GM19351 (cell line): ENCODE data around the gene GLA.

ENCODE experiments used
- ATAC-seq: cut with Tn5 transposase; IDR thresholded peaks from one replicate; pipeline ENCODE4 v1.9.1; 2021; ENCODE audit warnings: mild to moderate bottlenecking, moderate library complexity; ENCODE audit not compliant: unreplicated experiment

The GLA gene

DNA sequence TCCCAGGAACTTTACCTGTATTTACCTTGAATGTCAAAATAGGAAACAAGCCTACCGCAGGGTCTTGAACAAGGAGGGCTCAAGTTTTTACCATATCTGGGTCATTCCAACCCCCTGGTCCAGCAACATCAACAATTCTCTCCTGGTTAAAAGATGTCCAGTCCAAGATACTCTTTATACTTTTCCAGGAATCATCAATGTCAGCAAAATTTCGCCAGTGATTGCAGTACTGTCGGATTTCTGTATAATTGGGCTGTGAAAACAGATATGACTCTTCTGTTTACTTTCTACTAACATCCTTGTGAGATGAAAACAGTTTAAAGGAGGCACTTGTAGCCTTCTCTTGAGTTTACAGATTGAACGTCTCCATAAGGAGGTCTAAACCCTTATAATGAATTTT, 9.0 kb downstream of the GLA start:
- no peak for ATAC-seq

DNA sequence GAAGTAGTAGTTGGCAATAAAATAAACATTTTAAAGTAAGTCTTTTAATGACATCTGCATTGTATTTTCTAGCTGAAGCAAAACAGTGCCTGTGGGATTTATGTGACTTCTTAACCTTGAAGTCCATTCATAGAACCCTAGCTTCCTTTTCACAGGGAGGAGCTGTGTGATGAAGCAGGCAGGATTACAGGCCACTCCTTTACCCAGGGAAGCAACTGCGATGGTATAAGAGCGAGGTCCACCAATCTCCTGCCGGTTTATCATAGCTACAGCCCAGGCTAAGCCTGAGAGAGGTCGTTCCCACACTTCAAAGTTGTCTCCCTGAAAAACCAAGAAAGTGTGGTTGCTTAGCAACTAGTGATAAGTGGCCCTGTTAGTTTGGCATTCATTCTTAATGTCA, 9.9 kb downstream of the GLA start:
- ATAC-seq: no peak

DNA sequence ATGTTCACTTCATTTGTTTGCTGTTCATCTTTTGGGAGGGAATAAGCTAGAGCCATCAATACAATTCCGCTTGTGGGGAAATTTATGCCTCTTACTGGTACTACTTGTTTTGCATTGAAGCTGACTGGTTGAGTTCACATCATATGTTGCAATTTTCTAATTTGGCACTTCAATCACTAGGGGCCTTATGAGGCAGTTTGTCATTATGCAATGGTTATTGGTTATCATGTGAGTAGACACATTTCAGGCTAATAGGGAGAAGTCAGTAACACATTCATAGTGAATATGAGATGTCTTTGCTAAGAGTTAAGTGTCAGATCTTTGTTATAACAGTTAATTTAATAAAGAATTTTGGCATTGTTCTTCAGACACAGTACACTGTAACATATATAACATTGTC, 11.9 kb downstream of the GLA start:
- no peak for ATAC-seq

DNA sequence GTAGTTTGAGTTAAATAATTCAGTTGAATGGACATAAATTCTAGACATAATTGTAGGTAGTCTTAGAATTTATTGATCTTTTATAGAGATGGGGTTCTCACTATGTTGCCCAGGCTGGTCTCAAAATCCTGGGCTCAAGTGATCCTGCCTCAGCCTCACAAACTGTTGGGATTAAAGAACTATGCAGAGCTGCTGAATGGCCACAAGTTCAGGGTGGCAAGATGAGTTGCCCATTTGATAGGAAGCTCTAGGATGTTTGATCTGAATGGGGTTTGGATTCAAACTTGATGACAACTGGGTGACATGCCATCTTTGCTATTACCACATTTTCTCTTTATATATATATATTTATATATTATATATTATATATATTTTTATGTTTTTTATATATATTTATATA, 13.4 kb downstream of the GLA start:
- no peak for ATAC-seq

DNA sequence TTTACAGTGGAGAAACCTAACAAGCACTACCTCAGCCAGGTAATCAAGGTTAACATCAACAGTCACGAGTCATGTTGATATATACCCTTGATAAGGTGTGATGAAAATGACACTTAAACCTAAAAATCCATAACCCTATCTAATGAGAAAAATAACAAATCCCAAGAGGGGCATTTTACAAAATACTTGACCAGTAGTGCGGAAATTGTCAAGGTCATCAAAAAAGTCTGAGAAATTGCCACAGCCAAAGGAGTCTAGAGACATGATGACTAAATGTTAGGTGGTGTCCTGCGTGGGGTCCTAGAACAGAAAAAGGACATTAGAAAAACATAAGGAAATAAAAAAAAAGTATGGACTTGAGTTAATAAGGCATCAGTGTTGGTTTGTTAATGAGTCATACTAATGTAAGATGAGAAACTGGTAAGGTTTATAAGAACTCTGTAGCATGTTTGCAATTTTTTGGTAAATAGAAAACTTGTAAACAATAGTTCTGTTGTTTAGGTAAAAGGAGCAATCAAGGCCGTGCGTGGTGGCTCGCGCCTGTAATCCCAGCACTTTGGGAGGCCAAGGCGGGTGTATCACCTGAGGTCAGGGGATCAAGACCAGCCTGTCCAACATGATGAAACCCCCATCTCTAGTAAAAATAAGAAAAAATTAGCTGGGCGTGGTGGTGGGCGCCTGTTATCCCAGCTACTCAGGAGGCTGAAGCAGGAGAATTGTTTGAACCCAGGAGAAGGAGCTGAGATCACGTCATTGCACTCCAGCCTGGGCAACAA, 14.0 kb downstream of the GLA start:
- ATAC-seq: no peak

DNA sequence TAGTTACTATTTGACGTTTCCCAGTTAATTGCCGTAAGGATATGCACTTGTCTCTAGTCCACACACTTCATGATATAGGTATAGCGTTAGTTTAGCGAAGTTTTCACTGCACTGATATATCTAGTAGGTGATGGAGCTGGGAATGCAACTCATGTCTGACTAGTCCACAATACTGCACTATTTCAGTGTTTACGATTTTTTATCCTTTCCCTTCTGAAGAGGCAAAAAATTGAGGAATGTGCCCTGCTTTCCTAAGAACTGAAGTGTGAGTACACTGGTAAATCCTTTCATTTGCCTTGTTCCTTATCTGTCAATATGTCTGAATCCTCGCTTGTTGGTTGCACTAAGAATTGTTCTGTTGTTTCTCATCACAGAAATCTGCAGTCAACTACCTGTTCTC, 15.9 kb downstream of the GLA start:
- ATAC-seq: no peak

DNA sequence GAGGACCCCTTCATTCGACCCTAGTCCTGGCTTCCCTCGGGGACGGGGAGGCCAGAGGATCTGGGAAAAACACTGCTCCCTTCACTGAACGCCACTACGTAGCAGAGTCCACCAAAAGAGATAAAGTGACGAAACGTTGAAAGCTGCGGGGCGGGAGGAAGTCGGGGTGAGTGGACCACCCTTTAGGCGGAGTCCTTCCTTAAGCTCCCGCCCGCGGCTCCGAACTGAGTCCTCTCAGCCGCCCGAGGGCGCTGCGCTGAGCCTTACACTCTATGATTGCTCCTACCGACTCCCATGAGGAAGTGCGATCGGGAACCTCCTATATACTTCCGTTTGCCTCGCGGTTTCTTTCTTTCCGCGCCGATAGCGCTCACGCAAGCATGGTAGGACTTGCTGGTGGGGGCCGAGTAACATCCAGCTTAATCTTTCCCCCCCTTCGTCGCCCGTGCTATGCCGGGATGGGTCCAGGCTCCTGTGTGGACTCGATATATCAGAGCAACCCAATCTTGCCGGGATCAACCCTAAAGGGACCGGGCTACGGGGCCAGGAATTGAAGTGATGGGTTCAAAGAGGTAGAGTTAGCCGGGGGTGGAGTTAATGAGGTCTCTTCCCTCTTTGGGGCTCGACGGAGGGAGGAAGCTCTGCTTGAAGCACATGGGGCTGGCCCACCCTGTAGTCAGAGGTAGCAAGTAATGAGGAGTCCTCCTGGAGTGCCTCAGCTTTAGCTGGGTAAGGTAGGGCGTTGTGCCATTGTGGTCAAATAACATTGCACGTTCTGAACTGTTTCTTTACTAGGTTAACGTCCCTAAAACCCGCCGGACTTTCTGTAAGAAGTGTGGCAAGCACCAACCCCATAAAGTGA, 16.8 kb downstream of the GLA start, which contains the start of gene RPL36A:
RPL36A (plus strand) TSS at position 348 of the 862 bp plus-strand sequence; CDS start at position 381, 33 bp downstream.
- ATAC-seq: peak; percentile 76

DNA sequence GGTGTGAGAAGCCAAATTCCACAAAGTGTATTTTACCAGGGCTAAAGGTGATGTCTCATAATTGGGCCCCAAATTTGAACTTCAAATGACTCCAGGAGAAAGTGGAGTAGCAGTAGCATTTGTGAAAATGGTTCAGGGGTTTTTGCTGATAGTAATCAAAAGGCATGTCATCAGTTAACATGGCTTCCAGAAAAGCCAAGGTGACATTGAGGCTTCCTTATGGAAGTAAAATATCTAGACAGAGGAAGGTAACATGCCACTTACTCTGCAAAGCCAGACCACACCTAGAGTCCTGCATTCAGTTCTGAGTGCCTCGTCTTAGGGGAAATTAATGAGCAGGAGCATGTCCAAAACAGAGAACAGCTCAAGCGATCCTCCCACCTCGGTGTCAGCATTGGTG, 19.1 kb downstream of the GLA start:
- no peak for ATAC-seq

DNA sequence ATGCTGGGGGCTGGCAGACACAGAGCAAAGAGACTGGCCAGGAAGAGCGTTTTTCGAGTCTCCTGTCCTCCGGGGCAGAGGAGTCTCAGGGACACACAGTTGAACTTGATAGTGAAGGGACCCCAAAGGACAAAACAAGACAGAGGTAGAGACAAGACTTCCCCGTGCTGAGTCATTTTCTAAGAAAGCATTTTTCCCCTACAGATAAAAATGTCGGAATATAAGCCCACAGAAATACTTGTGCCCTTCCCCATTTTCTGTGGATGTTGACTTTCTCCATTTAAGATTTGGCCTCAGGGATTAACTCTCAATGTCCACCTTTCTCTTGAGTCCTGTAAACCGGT, 21.2 kb downstream of the GLA start:
- ATAC-seq: no peak

DNA sequence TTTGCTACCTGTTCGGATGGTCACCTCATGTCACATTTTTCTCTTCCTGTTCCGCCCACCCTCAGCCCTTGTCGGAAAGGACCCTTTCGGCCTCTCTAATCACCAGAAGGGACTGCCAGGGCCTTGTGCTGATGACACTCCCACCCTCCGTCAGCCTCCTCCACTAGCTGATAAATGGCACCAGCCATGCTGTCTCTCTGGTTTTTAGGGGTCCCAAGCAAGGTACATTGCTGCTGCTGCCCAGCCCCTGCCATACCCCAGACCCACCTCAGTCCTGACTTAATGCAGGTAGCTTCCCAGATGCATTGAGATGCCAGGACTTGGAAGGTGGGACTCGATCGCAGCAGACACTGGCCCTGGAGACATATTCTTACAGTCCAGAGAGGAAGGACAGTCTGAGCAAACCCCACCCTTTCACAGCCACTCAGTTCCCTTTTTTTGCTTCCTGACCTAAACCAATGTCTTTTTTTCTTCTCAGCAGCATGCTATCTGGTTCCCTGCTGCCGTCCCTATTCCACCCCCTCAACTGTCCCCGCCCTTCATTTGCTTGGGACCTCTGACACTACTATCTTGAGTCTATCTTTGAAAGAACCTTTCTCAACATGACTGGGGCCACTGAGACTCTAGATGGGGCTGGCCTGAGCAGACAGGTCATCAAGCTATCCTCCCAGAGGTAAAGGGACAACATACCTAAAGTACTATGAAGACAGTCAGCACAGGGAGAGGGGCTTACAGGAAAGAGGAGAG, 21.8 kb downstream of the GLA start, which contains the start of gene BTK:
BTK (minus strand) TSS at position 397 of the 747 bp plus-strand sequence. CDS start 10,907 bp downstream, outside the sequence.
- peak; percentile 57 for ATAC-seq

DNA sequence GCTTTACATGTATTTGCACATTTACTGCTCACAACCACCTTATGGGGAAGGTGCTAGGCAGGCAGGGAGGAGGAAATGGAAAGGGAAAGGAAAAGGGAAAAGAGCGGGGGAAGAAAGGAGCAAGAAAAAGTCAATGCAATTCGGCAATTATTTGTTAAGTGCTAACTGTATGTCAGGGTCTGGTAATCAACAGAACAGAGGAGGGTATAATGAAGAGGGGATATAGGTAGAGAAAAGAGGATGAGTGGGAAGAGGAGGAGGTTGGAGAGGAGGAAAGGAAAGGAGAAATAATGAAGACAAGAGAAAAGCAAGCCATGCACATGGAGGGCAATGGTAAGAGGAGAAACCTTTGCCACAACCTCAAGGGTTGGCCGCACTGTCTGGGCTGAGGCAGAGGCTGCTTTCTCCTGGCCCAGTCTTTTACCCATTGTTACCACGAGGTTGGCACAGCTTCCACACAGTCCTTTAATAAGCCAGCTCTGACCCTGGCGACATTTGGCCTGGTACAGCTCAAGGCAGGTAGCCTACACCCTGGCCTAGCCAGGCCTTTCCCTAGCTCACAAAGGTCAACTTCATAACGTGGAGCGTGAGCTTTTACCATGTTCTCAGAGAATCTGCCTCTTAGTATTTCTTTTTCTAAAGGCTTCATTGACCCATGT, 22.6 kb downstream of the GLA start:
- no peak for ATAC-seq

DNA sequence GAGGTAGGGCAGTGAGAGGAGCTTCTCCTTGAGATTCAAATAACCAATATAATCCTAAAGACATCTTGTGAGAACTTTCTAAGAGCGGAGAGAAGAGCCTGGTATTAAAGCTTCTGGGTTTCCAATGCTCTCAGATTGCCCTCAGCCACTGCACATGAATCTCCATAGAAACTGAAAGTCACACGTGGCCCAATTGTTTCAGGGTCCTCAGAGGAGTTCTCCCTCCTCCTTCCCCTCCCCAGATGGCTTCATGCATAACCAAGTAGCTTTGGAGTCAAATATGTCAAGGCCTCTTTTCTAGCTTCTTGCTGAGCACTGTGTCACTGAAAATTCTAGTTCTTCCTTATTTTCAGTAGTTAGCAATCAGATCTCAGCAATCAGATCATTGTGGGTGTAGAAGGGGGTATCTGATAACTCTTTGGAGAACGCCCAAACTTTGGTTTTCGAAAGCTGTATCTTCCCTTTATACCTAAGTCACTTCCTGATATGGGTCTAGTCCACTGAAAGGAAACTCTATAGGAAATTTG, 24.0 kb downstream of the GLA start:
- ATAC-seq: peak; percentile 69

DNA sequence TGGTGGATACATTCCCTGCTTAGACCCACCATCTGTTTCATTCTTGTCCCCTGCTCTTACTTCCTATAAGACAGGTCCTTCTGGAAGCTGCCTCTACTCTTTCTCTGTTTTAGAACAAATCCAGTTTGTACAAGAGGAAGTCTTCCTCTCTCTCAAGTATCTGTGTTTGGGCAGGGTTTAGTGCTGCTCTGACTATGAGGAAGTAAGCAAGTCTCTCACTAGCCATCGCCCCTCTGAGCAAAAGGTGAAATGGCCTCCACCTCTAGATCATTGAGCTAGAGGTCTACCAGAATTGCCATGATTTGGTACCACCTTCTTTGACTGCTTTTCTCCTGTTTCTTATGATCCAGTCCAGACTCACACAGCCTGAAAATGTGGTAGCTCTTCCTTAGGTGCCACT, 30.2 kb downstream of the GLA start:
- ATAC-seq: no peak

DNA sequence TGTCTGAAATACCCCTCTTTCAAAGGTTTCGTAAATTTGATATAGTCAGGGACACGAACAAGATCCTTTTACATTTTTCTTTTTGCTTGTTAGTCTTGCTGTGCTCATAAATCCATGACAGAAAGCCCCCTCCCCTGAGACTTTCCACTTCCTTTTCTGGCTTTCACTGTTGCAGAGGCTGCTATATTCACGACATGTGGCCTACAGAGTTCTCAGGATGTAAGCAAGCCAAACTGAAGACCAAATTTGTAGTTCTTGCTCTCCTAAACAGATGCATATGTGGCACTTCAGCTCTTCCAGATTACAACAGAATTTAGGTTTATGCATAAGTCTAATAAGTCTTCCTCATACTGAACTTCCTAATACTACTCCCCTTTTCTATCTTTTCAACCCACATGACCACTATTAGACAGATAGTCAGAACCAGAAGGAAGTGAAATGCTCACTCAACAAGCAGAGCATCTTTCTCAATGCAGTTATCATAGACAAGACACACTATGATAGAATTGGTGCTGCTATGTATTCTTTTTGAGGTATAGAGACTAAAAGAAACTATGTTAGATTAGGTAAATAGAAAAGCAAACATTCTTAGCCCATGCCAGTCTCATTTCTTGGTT, 36.7 kb downstream of the GLA start:
- ATAC-seq: peak; percentile 81

DNA sequence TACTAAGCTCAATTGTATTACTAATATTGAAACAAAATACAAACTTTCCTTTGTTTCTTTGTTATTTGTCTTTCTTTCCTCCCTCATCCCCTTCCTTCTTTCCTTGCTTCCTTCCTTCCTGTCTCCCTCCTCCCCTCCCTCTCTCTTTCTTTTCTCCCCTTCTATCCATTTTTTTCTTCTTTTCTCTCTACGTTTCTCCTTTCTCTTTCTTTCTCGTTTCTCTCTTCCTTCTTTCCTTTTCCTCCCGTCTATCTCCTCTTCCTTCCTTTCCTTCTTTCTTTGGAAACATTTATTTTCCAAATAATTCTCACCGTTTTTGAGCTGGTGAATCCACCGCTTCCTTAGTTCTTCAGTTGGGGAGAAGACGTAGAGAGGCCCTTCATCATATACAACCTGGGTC, 38.0 kb downstream of the GLA start:
- ATAC-seq: no peak

DNA sequence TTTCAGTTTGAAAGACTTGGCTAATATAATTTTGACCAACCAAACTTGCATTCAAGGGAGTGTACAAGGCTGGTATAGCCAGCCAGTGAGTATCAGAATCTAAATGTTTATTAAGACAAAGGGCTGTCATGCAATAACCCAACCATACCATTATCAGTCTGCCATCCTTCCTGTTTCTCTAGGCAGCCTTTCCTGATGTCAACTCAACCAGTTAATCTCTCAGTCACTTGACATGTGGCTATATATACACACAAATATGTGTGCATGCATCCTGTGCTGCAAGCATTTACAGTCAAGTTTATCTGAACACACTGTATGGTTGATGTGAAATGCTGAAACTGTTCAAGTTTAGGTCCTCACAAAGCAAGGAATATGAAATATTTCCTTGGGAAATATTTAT, 38.9 kb downstream of the GLA start:
- ATAC-seq: no peak

DNA sequence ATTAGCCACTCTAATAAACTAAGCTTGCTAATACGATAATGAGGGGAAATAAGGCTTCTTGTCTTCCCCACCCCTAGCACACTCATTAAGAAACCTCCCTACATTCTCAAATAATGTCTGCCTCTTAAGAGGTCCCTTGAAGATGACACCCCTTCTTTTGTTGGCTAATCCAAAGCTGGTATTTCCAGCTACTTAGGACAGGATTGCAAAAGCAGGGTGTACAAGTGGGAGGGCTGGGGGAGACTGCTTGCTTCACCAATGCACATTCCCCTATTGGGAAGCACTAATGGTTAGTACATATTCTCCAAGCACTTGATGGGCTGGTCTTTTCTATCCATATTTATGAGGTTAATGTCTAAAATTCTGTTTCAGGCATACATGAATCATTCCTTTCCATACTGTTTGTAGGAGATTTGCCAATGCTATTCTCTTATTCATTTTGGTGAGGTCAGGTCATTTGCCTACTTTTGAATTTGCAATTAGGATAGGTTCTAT, 42.4 kb downstream of the GLA start:
- no peak for ATAC-seq

DNA sequence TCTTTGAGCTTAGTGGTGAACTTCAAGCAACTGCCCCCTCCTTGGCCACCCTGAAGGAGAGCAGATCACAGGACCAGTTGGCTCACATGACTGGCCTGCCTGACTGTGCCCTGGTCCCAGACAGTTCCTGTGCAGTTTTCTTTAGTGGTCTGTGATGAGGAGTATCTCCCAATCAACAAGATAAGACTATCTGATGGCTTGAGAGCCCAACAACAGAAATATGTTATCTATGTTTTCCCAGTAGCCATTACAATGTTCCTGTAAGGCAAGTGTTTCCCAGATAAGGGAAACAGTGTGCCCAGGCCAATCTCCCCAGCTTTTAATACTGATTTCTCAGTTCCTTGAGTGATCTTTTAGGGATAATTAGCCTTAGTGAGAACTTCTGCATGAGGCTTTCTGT, 45.0 kb downstream of the GLA start:
- ATAC-seq: no peak

DNA sequence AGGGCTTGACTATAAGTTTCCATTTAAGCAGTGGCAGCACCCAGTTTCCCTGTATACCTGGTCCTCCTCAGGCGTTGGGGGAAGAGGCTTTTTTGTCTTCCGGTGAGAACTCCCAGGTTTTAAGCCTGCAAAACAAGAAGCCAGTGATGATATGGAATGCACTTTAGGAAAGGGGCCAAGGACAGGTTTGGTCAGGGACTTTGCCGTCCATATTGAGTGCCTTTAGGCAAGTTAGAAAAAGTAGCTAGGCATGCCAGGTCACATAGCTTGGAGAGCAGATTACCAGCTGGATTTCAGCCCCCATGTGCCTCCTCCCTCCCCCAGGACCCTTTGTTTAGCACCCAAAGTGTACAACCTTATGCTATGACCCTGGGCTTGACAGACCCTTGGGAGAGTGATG, 45.6 kb downstream of the GLA start:
- no peak for ATAC-seq

DNA sequence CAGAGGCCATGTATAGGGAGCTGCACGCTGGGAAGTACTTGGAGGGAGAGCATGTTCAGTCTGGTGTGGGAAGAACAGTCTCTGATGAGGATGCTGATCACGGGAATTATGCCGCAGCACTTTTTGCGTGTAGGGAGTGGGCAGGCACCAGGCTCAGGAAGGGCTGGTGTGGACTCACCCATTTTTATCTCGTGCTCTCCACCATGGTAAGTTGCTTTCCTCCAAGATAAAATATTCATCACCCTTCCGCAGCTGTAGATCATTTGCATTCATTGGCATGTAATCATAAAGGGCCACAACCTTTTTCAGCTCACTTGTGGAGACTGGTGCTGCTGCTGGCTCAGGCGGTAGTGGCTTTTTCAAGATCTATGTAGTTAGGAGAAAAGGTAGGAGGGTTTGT, 47.3 kb downstream of the GLA start:
- no peak for ATAC-seq
